Measurements from ENCODE around the gene HSD17B1.

DNA sequence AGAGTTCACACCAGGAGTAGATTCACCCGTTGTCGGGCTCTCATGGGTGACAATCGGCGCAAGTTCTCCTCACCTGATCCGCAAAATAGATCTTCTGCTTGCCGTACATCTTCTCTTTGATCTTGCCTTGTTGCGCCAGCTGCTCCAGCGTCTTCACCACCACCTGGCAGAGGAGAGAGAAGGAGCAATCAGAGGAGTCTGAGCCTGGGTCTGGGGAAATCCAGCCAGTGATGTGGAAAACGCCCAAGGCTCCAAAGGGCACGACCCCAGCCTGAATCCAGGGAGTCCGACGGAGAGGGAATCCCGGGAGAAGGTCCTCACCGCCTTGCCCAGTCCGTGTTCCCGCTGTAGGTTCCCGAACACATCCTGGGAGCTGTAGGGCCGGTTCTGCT, 24.4 kb downstream of the HSD17B1 start:
- TF ChIP-seq, protein P1, sequence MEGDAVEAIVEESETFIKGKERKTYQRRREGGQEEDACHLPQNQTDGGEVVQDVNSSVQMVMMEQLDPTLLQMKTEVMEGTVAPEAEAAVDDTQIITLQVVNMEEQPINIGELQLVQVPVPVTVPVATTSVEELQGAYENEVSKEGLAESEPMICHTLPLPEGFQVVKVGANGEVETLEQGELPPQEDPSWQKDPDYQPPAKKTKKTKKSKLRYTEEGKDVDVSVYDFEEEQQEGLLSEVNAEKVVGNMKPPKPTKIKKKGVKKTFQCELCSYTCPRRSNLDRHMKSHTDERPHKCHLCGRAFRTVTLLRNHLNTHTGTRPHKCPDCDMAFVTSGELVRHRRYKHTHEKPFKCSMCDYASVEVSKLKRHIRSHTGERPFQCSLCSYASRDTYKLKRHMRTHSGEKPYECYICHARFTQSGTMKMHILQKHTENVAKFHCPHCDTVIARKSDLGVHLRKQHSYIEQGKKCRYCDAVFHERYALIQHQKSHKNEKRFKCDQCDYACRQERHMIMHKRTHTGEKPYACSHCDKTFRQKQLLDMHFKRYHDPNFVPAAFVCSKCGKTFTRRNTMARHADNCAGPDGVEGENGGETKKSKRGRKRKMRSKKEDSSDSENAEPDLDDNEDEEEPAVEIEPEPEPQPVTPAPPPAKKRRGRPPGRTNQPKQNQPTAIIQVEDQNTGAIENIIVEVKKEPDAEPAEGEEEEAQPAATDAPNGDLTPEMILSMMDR (IDR thresholded peaks at IDR 0.05; ENCODE audit: low read depth, low read length, poor library complexity, severe bottlenecking): no peak
- TF ChIP-seq EZH2phosphoT487 (IDR thresholded peaks at IDR 0.05; ENCODE audit: borderline replicate concordance, low read length): no peak

Data from DOHH2 (cell line).